ENCODE results near the gene AP2M1. TPM values are rescaled to one million over a fixed set of nuclear protein-coding genes. Genes with fewer than 3 reads are reported as not detected.

The AP2M1 gene
- total and polyA plus RNA-seq, 2 of the 13 experiments (the other 11 are each of a cell fraction or from before 2014, with no cell fraction given), result 126 to 146 TPM

DNA sequence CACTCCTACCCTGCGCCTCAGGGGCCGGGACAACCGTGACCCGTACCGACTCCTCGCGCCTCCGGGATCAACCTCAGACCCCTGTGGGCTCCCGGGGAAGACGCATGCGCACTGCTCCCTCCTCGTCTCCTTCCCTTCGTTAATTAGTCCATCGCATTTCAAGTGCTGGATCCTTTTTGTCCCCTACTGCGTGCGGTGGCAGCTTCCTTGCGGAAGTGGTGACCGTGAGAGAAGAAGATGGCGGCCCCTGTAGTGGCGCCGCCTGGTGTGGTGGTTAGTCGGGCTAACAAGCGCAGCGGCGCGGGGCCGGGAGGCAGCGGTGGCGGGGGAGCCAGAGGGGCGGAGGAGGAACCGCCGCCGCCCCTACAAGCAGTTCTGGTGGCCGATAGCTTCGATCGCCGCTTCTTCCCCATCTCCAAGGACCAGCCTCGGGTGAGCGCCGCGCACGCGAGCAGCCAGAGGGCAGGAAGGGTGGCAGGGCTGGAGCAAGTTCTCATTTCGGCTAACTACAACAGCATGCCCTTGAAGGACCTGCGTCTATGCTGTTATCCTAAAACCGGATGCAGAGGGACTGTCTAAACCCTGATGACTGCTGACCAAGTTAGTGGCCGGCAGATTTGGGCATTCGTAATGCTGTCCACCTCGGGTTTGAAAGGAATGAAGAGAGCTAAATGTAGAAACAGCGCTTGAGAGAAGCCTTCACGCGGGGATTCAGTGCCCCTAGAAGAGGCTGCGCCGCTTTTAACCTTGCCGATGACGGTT, 39.3 kb upstream of the AP2M1 start, which contains the start of gene EIF2B5 (continued):
- TF ChIP-seq FIP1L1 (IDR thresholded peaks at IDR 0.05; ENCODE audit: borderline replicate concordance, insufficient read depth, low read depth, low read length), result no peak
- TF ChIP-seq RCOR2 (CRISPR knock-in tag; IDR thresholded peaks at IDR 0.05), result 0 out of 2 replicates have a peak, but pooled peaks have one; percentile 17

DNA sequence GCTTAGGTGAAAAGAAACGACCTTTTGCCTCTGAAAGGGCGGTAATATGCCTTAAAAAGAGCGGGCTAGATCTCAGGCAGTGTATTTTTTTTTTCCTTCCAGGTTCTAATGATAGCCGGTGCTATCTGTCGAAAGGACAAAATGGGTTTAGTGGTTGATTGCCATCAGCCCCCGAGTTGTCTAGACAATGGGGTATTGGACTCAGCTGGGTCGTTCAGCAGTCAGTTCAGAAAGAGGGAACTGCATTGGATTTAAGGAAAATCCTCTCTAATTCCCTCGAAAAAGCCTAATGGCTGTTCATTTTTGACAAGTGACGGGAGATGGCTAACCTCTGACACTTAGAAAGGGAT, 38.8 kb upstream of the AP2M1 start:
- H3K4me1 ChIP-seq (ENCODE audit: insufficient read depth, low read length), result peaks cover 23% of the 10 kb centered on the region
- no peak for DNase-seq (ENCODE audit: low spot score)
- H4K20me1 ChIP-seq (ENCODE audit: insufficient read depth, low read length), result no peaks in the 10 kb centered on the region
- H3K79me2 ChIP-seq (ENCODE audit: insufficient read depth, low read length), result peaks cover 30% of the 10 kb centered on the region
- ChIA-PET POLR2A (interaction anchor here (0.6 to 2.8 kb wide), 7 partner anchors 11 to 106 kb away, joined by 3 to 28 read pairs (median 5); partner anchors contain the start of genes ABCF3 and DVL3), CTCF (ENCODE audit: low intra/inter-chr PET ratio, low total read pairs) (no interaction called here)
- no peaks in the 10 kb centered on the region for H3K9me3 ChIP-seq (ENCODE audit: low read length)
- WGBS (ENCODE audit: low lambda C conversion rate), result 8% methylated on average over 9 of the region's 9 CpGs
- FAIRE-seq, result no peak
- H3K36me3 ChIP-seq (replicated peaks in 1 of 2; ENCODE audit: control insufficient read depth in 1 of 2, insufficient read depth in 2 of 2, low read length in 2 of 2), result peaks cover 8 to 17% of the 10 kb centered on the region in 2 experiments; a peak in 4 of 5 replicates
- H3K4me2 ChIP-seq (ENCODE audit: low read depth, low read length), result peak overlapping the region; percentile 82
- in situ Hi-C loops (cut with HindIII; ENCODE audit: extremely low pct_ligation_motif_present, low pct_unique_long_range_greater_than_20kb) (loop anchor here (25.0 kb wide), 1 partner anchor 249 kb away; the partner anchor contains the start of gene PARL), intact Hi-C loops (cut with micrococcal nuclease; ENCODE audit: unreplicated experiment) (loop anchor here (2.0 kb wide), 1 partner anchor 241 kb away; no protein-coding TSS in a partner anchor)
- H3K27ac ChIP-seq (ENCODE audit: extremely low read length, insufficient read depth, low read length), result peak overlapping the region; percentile 61
- peak overlapping the region; percentile 89 for H3K9ac ChIP-seq (ENCODE audit: insufficient read depth, low read depth, low read length)
- ATAC-seq, result no peak
- BruUV-seq (replicated peaks), result no TSS peak
- H2AFZ ChIP-seq (ENCODE audit: low read length), result no peak overlapping the region
- peak overlapping the region; percentile 86 to 94 (median 93) for H3K4me3 ChIP-seq (replicated peaks in 1 of 3; ENCODE audit: insufficient read depth in 1 of 3, low read depth in 2 of 3, low read length in 3 of 3)
- no peaks in the 10 kb centered on the region; a peak in 1 of 5 replicates for H3K27me3 ChIP-seq (ENCODE audit: control insufficient read depth in 1 of 2, insufficient read depth in 2 of 2, low read length in 2 of 2)
- TF ChIP-seq, protein P1, sequence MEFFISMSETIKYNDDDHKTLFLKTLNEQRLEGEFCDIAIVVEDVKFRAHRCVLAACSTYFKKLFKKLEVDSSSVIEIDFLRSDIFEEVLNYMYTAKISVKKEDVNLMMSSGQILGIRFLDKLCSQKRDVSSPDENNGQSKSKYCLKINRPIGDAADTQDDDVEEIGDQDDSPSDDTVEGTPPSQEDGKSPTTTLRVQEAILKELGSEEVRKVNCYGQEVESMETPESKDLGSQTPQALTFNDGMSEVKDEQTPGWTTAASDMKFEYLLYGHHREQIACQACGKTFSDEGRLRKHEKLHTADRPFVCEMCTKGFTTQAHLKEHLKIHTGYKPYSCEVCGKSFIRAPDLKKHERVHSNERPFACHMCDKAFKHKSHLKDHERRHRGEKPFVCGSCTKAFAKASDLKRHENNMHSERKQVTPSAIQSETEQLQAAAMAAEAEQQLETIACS (CRISPR knock-in tag; IDR thresholded peaks at IDR 0.05), result 0 out of 2 replicates have a peak, but pooled peaks have one; percentile 5
- TF ChIP-seq NCOA5 (CRISPR knock-in tag; IDR thresholded peaks at IDR 0.05) (no peak), ZNF510 (CRISPR knock-in tag; IDR thresholded peaks at IDR 0.05; ENCODE audit: low read depth) (no peak), ZNF772 (CRISPR knock-in tag; IDR thresholded peaks at IDR 0.05) (no peak), POGZ (CRISPR knock-in tag; IDR thresholded peaks at IDR 0.05) (no peak), ZNF121 (CRISPR knock-in tag; IDR thresholded peaks at IDR 0.05) (no peak), ZNF570 (CRISPR knock-in tag; IDR thresholded peaks at IDR 0.05; ENCODE audit: borderline replicate concordance) (no peak), GTF2F1 (IDR thresholded peaks at IDR 0.05; ENCODE audit: low read length) (no peak), HNRNPK (IDR thresholded peaks at IDR 0.05; ENCODE audit: low read depth, low read length, poor library complexity, severe bottlenecking) (no peak), ZNF569 (CRISPR knock-in tag; IDR thresholded peaks at IDR 0.05; ENCODE audit: borderline replicate concordance) (no peak), ZFP36 (IDR thresholded peaks at IDR 0.05; ENCODE audit: borderline replicate concordance, low read depth, low read length, partially characterized antibody) (no peak), SALL1 (CRISPR knock-in tag; IDR thresholded peaks at IDR 0.05) (no peak), SOX6 (IDR thresholded peaks at IDR 0.05) (no peak), SOX6 (CRISPR knock-in tag; IDR thresholded peaks at IDR 0.05) (no peak), RARG (CRISPR knock-in tag; IDR thresholded peaks at IDR 0.05; ENCODE audit: low read depth) (no peak)
- TF ChIP-seq, protein P2, sequence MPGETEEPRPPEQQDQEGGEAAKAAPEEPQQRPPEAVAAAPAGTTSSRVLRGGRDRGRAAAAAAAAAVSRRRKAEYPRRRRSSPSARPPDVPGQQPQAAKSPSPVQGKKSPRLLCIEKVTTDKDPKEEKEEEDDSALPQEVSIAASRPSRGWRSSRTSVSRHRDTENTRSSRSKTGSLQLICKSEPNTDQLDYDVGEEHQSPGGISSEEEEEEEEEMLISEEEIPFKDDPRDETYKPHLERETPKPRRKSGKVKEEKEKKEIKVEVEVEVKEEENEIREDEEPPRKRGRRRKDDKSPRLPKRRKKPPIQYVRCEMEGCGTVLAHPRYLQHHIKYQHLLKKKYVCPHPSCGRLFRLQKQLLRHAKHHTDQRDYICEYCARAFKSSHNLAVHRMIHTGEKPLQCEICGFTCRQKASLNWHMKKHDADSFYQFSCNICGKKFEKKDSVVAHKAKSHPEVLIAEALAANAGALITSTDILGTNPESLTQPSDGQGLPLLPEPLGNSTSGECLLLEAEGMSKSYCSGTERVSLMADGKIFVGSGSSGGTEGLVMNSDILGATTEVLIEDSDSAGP (CRISPR knock-in tag; IDR thresholded peaks at IDR 0.05; ENCODE audit: borderline replicate concordance), result no peak
- TF ChIP-seq, protein P3, sequence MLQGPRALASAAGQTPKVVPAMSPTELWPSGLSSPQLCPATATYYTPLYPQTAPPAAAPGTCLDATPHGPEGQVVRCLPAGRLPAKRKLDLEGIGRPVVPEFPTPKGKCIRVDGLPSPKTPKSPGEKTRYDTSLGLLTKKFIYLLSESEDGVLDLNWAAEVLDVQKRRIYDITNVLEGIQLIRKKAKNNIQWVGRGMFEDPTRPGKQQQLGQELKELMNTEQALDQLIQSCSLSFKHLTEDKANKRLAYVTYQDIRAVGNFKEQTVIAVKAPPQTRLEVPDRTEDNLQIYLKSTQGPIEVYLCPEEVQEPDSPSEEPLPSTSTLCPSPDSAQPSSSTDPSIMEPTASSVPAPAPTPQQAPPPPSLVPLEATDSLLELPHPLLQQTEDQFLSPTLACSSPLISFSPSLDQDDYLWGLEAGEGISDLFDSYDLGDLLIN (CRISPR knock-in tag; IDR thresholded peaks at IDR 0.05; ENCODE audit: borderline replicate concordance), result peak; percentile 5; the same call in 1 of the 2 replicates
